Small intestine (tissue), 7 donors: ENCODE data around the gene DMBT1. TPM values are rescaled to one million over a fixed set of nuclear protein-coding genes. Genes with fewer than 3 reads are reported as not detected.

Experiments
- DNase-seq, 2 donors: peaks; one replicate each; pipeline versions ENCODE4 v3.0.0 to v3.0.0-alpha.2; 2013
- FAIRE-seq: peaks from 2 replicates; lab custom pipeline; 2012; peaks lifted over from hg19 to GRCh38; lab: Jason Lieb, UNC
- H3K27ac ChIP-seq, 3 donors: one replicate each; pipeline ENCODE4 v1.5.1; 2013; ENCODE audit warnings: low read length in 2 of 3, mild to moderate bottlenecking in 2 of 3, control low read depth in 1 of 3, inconsistent platforms in 1 of 3, low read depth in 1 of 3, moderate library complexity in 1 of 3
- H3K27me3 ChIP-seq, 3 donors: one replicate each; pipeline ENCODE4 v1.6.1; 2013; ENCODE audit warnings: low read length in 3 of 3, inconsistent platforms in 1 of 3; ENCODE audit not compliant: control insufficient read depth in 3 of 3, insufficient read depth in 3 of 3
- H3K36me3 ChIP-seq, 3 donors: one replicate each; pipeline ENCODE4 v1.6.1; 2013; ENCODE audit warnings: low read length in 3 of 3, inconsistent platforms in 1 of 3, low read depth in 1 of 3, mild to moderate bottlenecking in 1 of 3, moderate library complexity in 1 of 3; ENCODE audit not compliant: control insufficient read depth in 3 of 3, insufficient read depth in 2 of 3
- H3K4me1 ChIP-seq, 3 donors: one replicate each; pipeline ENCODE4 v1.6.1; 2013; ENCODE audit warnings: low read length in 2 of 3, inconsistent platforms in 1 of 3, low read depth in 1 of 3, mild to moderate bottlenecking in 1 of 3, moderate library complexity in 1 of 3; ENCODE audit not compliant: control insufficient read depth in 3 of 3, insufficient read depth in 2 of 3
- H3K4me3 ChIP-seq, 3 donors: one replicate each; pipeline ENCODE4 v1.5.1; 2013; ENCODE audit warnings: low read length in 3 of 3, control low read depth in 1 of 3, inconsistent platforms in 1 of 3, low read depth in 1 of 3, mild to moderate bottlenecking in 1 of 3, moderate library complexity in 1 of 3
- H3K9me3 ChIP-seq, 2 donors: one replicate each; pipeline ENCODE4 v1.6.1; 2013; ENCODE audit warnings: low read depth in 1 of 2, low read length in 1 of 2; ENCODE audit not compliant: control insufficient read depth in 2 of 2, insufficient read depth in 1 of 2
- WGBS, 3 donors: extraction: QIAGEN DNeasy Blood & Tissue Kit; methylation state at CpG; one replicate each; pipeline ENCODE4 v1.1.7; 2013; 5-methylcytosine and 5-hydroxymethylcytosine counted together
- polyA plus RNA-seq, 4 donors: library from polyadenylated mRNA; stranded (reverse) in 3 of 4; unstranded in 1 of 4; fragments of 200-250 nt in 3 of 4; fragments of 120-200 nt in 1 of 4; gene quantifications; one replicate each; pipeline versions ENCODE4 v1.2.1 to v1.2.3, GENCODE V29; 2013
- donor health status: healthy with polysubstance abuse.
- donor health status: control.
- donor health status: control.
- donor health status: Bipolar disorder and iron deficiency.
- donor health status: healthy.

DMBT1 gene
- polyA plus RNA-seq, 4 donors = 10.5 to 2,003 (median 65.4) TPM

GRCh38 chr10:122519873-122520272 lies 40.7 kb upstream of the DMBT1 start:
- H3K4me1 ChIP-seq = peaks cover 0 to 6% (median 0%) of the 10 kb centered on the region in 3 donors
- FAIRE-seq = no peak
- no peak for DNase-seq

GRCh38 chr10:122521011-122521410 lies 39.5 kb upstream of the DMBT1 start:
- WGBS, 3 donors = 69 to 90% (median 70%) methylated on average over 3 of the region's 3 CpGs
- FAIRE-seq (no peak), DNase-seq (no peak)
- no peak overlapping the region for H3K27ac ChIP-seq
- H3K27me3 ChIP-seq = no peaks in the 10 kb centered on the region
- H3K9me3 ChIP-seq = peaks cover 0 to 8% of the 10 kb centered on the region in 2 donors
- H3K4me3 ChIP-seq = no peak overlapping the region
- H3K4me1 ChIP-seq = peaks cover 0 to 9% (median 0%) of the 10 kb centered on the region in 3 donors
- H3K36me3 ChIP-seq = peaks cover 0 to 9% (median 0%) of the 10 kb centered on the region in 3 donors

More at GRCh38 chr10:122519873-122520272, 40.7 kb upstream of the DMBT1 start:
- H3K4me3 ChIP-seq = no peak overlapping the region
- no peaks in the 10 kb centered on the region for H3K27me3 ChIP-seq
- H3K27ac ChIP-seq = no peak overlapping the region
- peaks cover 0 to 20% (median 0%) of the 10 kb centered on the region in 3 donors for H3K36me3 ChIP-seq
- H3K9me3 ChIP-seq = peaks cover 0 to 8% of the 10 kb centered on the region in 2 donors
- 88 to 92% (median 88%) methylated on average over 15 of the region's 15 CpGs for WGBS, 3 donors

- WGBS, 3 donors = 91 to 95% (median 92%) methylated on average over 3 of the region's 3 CpGs
- DNase-seq = no peak
- Histone ChIP-seq H3K27ac (no peak overlapping the region), H3K27me3 (no peaks in the 10 kb centered on the region), H3K4me3 (no peak overlapping the region), H3K4me1 (peaks cover 2 to 32% (median 11%) of the 10 kb centered on the region in 3 donors), H3K9me3 (peaks cover 0 to 12% of the 10 kb centered on the region in 2 donors), H3K36me3 (no peaks in the 10 kb centered on the region)
- FAIRE-seq = no peak
Observed at GRCh38 chr10:122524811-122525210, 35.7 kb upstream of the DMBT1 start.

- WGBS, 3 donors = 8 to 31% (median 21%) methylated on average over 6 of the region's 6 CpGs
- Histone ChIP-seq H3K9me3 (peaks cover 0 to 20% of the 10 kb centered on the region in 2 donors), H3K27ac (peak overlapping the region in 1 of 3 donors; percentile 55), H3K27me3 (no peaks in the 10 kb centered on the region), H3K4me3 (no peak overlapping the region), H3K4me1 (peaks cover 2 to 32% (median 16%) of the 10 kb centered on the region in 3 donors), H3K36me3 (no peaks in the 10 kb centered on the region)
- FAIRE-seq = no peak
- DNase-seq = peak; percentile 71 to 73
Observed at GRCh38 chr10:122525788-122526187, 34.8 kb upstream of the DMBT1 start.

GRCh38 chr10:122526892-122527291 lies 33.7 kb upstream of the DMBT1 start:
- Histone ChIP-seq H3K4me3 (no peak overlapping the region), H3K27ac (peak overlapping the region in 1 of 3 donors; percentile 55), H3K36me3 (no peaks in the 10 kb centered on the region), H3K4me1 (peaks cover 2 to 38% (median 16%) of the 10 kb centered on the region in 3 donors), H3K27me3 (no peaks in the 10 kb centered on the region), H3K9me3 (peaks cover 0 to 27% of the 10 kb centered on the region in 2 donors)
- DNase-seq (peak in 1 of 2 donors; percentile 58), FAIRE-seq (no peak)
- 68 to 73% (median 71%) methylated on average over 5 of the region's 5 CpGs for WGBS, 3 donors

GRCh38 chr10:122530177-122530576 lies 30.4 kb upstream of the DMBT1 start:
- H3K27ac ChIP-seq = peak overlapping the region in 1 of 3 donors; percentile 5
- 60 to 92% (median 63%) methylated on average over 11 of the region's 11 CpGs for WGBS, 3 donors
- peaks cover 0 to 19% of the 10 kb centered on the region in 2 donors for H3K9me3 ChIP-seq
- no peaks in the 10 kb centered on the region for H3K27me3 ChIP-seq
- H3K4me1 ChIP-seq = peaks cover 2 to 56% (median 16%) of the 10 kb centered on the region in 3 donors
- DNase-seq (no peak), FAIRE-seq (no peak)
- no peak overlapping the region for H3K4me3 ChIP-seq
- no peaks in the 10 kb centered on the region for H3K36me3 ChIP-seq

- 74 to 88% (median 82%) methylated on average over 5 of the region's 5 CpGs for WGBS, 3 donors
- Histone ChIP-seq H3K9me3 (peaks cover 0 to 19% of the 10 kb centered on the region in 2 donors), H3K4me3 (no peak overlapping the region), H3K4me1 (peaks cover 2 to 50% (median 16%) of the 10 kb centered on the region in 3 donors), H3K27ac (no peak overlapping the region), H3K36me3 (no peaks in the 10 kb centered on the region), H3K27me3 (no peaks in the 10 kb centered on the region)
- FAIRE-seq (no peak), DNase-seq (no peak)
Observed at GRCh38 chr10:122531261-122531660, 29.3 kb upstream of the DMBT1 start.

GRCh38 chr10:122531939-122532338 lies 28.6 kb upstream of the DMBT1 start:
- FAIRE-seq = no peak
- H3K27ac ChIP-seq = peak overlapping the region in 1 of 3 donors; percentile 34
- WGBS, 3 donors = 6 to 37% (median 9%) methylated on average over 3 of the region's 3 CpGs

More at GRCh38 chr10:122531939-122532338, 28.6 kb upstream of the DMBT1 start:
- Histone ChIP-seq H3K4me1 (peaks cover 2 to 44% (median 16%) of the 10 kb centered on the region in 3 donors), H3K27me3 (no peaks in the 10 kb centered on the region), H3K36me3 (no peaks in the 10 kb centered on the region), H3K9me3 (peaks cover 0 to 19% of the 10 kb centered on the region in 2 donors), H3K4me3 (no peak overlapping the region)
- DNase-seq = peak; percentile 60 to 89
